Effector CD8-positive, alpha-beta T cell (primary cell): Measurements from ENCODE around the gene XXYLT1.

Experiments
- DNase-seq: peaks from one replicate; lab custom pipeline; 2025; lab: John Stamatoyannopoulos, UW

The XXYLT1 gene

DNA sequence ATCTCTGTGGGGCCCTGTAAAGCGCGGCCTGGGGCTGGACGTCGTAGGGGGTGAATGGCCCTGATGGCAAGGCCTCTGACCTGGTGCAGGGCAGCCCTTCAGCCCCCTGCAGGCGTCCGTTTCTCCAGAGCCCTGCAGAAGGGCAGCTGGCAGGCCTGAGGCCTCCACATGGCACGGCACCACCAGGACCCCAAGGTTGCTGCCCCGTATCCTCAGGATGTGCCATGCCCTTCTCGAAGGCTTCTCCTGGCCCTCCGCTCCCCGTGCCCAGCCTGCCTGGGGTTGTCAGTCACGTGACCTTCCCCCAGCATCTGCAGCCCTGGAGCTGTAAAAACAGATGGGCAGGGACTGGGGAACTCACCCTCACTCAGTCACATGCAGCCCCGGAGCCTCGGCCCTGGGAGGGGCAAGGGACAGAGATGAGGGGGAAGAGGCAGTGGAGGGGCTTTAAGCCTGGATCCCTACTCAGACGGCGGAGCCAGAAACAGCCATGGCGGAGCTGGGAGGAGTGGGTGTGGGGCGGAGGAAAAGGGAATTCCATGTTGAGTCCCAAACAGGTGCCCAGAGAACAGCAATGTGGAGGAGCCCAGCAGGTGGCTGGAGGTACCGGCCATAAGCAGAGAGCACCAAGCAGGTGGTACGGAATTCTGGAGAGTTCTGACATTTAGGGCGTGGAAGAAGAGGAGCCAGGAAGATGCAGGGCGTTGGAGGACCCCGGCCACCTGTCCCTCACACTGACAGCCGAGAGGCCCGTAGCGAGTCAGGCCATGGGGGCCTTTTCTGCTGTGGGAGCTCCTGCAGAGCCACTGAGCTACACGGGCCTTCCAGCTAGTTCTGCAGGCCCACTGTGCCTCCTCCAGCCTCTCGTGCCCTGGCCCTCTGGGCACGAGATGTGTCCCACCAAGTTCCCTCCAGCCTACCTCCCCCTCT, 193.1 kb downstream of the XXYLT1 start:
- no peak for DNase-seq

GRCh38 chr3:195076981-195077610, 193.9 kb downstream of the XXYLT1 start:
- DNase-seq: no peak

DNA sequence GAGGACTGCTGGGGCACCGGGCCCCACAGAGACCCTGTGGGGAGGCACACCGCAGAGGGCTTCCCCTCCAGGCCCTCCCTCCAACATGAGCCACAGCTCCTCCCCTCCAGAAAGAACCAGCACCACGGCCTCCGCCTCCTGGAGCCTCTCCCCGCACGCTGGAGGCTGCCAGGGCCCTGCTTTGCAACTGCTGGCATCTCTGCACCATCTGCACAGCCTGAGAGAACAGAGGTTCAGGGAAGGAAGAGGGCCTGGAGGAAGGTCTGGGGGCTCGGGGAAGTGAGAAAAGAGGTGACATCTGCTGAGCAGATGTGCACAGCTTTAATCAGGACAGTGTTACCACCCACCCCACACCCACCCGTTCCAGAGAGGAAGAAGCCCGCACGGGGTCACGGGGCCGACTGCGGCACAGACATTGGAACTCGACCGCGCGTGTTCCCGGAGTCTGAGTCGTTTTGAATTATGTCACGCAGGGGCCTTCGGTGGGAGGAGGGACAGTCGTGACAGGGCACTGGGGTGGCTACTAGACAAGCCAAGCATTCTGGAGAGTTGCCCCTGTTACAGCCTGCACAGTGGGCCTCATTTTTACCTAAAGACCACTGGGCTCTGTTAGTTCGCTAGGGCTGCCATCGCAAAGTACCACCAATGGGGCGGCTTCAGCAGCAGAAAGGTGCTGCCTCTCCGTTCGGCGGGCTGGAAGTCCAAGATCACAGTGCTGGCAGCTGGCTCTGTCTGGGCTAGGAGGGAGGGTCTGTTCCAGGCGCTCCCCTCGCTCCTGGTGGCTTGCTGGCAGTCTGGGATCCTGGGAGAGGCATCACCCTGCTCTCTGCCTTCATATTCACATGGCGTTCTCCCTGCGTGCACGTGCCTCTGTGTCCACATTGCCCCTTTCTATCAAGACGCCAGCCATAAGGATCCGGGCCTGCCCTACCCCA, 194.8 kb downstream of the XXYLT1 start:
- DNase-seq: no peak

GRCh38 chr3:195075199-195075940, 195.6 kb downstream of the XXYLT1 start:
- no peak for DNase-seq

DNA sequence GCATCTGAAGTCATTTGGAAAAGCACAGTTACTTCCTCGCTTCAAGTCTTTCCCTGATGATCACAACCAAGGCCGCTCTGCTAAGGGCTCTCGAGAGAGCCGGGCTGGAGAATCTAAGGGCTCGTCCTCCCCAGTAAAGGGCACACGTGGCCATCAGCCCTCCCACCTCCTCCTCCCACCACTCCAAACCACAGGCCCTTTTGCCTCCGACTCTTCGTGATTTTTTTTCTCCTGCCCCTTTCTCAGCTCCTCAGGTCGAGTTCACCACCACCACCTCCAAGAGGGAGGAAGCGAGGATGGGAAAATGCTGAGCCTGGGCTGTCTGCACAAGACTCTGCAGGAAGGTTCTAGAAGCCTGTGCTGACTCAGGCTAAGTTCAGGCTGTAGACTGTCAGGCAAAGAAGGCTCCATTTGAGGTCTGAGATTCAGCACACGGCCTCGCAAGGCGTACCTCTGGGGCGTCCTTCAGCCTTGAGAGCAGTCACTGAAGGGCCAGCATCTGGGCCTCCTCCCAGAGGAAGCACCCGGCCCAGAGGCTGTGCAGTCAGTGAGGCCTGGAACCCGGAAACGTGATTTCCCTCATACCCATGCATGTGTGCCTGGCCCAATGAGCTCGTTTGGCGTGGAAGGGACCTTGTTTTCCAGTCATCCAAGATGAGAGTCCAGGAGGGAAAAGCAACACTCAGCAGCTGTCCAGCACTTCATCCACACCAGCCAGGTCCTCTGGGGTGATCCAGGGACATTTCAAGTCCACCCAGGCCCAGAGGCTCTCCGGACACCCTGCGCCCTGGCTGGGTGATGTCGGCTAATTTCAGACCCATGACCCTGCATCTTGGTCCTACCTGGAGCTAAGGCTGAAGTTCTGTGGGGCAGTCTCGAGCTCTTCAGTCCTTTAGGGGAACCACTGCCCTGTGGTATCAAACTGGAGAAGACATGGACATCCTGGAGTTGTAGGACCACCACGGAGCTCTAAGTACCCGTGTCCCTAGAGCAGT, 196.8 kb downstream of the XXYLT1 start:
- DNase-seq: no peak

- no peak for DNase-seq
Measured at GRCh38 chr3:195072916-195073564, 197.9 kb downstream of the XXYLT1 start.

DNA sequence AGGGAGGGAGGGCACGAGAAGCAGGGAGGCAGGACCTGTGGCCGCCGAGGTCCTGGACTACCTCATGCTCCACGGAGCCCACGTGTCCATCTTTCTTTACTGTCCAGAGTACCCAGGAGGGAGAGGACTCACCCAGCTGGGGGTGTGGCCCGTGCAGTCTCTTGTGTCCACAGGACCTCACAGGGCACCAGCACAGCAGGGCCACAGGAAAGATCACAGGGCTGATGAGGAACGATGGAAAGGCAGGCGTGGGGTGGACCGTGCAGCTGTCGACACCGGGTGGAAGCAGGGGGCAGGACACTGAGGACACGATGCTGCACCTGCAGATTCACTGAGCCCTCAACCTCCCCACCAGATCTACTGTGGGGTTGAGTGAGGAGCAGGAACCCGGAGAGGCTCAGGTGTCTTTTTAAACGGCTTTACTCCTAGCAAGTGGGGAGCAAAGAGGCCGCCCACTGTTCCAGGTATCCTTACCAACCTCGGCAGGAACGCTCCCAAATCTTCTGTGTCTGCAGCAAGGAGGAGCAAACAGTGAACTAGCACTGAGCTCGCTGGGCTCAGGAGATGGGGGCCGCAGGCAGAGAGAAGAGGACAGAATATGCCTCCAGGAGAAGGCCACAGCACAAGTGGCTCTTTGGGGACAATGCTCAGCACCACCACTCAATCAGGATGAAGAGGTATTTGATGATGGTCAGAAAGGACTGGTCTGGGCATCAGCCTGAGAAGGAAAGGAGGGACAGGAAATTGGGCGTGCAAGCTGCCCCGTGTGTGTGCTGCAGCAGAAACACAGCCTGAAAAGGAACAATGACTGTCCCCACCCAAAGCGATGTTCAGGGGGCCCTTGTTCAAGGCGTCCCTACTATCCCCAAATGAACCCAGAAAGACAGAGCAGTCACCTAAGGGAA, 198.8 kb downstream of the XXYLT1 start:
- no peak for DNase-seq

DNA sequence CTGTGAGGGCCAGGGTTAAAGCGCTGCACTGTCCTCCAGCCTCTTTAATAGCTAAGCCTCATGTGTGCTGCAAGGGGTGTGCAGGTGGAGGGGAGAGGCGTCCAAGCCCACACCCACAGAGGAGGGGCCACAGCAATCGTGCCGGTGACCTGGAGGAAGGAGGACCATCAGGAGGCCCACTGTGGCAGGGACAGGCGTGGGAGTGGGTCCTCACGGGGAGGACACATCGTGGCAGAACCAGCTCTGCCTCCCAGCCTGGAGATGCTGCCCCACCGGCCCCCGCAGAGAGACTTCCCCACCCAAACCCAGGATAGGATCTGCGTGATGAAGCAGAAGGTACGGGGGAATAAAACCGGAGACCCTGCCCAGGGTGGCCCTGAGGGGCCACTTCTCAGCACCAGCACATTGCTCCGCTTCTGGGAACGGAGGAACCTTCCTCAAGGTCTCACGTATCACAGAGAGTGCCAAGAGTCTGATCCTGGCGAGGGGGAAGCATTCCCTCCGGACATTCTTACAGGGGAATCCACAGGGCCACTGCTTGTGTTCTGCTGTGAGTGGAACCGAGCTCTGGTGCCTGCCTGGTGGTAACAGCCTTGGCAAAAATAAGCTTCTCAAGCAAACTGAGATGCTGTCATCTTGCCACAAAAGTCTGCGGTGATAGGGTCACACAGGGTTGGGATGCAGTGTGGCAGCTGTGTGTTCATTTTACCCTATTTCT, 199.8 kb downstream of the XXYLT1 start:
- DNase-seq: no peak

DNA sequence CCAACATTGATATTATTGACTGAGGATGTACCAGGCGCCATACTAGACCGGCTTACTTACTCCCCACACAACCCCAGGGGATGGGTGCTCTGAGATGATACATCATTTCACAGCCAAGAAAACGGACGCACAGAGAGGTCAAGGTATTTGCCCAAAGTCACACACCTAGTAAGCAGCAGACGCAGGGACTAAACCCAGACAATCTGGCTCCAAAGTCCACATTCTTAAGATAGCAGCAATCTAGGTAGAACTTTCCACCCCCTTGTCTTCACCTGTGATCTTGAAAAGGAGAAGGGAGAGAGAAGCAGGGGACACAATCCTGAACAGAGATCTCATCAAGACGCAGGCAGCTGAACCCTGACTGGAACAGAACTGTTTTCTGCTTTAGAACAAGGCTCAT, 200.6 kb downstream of the XXYLT1 start:
- DNase-seq: no peak

DNA sequence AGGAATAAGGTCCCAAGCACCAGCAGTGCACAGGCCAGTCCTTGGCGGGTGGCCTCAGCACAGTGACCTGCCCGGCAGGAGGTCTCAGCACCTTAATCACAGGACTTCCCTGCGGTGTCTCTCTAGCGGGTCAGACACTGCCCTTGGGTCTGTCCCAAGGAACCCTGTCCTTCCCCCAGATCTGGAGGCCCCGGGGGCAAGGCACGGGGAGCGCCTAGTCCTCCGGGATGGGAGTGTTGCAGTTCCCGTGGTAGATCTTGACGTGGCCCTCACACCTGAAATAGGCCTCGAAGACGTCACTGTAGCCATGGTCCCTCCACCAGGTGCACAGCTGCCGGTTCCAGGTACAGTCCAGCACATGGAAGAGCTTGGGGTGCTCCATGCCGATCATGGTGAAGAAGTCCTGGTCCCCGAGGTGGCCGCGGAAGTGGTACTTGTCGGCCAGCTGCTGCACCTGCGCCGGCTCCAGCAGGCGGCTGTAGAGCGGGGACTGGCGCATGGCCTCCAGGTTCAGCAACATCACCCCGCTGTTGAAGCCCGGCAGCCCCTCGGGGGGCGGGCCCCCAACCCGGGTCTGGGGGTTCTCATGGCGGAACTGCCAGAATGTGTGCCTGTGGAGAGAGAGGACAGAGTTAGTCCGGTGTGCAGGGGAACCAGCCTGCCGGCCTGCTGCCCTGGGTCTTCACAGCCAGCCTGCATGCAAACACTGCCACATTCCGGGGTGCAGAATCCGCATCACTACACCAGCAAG, 201.3 kb downstream of the XXYLT1 start:
- no peak for DNase-seq

DNA sequence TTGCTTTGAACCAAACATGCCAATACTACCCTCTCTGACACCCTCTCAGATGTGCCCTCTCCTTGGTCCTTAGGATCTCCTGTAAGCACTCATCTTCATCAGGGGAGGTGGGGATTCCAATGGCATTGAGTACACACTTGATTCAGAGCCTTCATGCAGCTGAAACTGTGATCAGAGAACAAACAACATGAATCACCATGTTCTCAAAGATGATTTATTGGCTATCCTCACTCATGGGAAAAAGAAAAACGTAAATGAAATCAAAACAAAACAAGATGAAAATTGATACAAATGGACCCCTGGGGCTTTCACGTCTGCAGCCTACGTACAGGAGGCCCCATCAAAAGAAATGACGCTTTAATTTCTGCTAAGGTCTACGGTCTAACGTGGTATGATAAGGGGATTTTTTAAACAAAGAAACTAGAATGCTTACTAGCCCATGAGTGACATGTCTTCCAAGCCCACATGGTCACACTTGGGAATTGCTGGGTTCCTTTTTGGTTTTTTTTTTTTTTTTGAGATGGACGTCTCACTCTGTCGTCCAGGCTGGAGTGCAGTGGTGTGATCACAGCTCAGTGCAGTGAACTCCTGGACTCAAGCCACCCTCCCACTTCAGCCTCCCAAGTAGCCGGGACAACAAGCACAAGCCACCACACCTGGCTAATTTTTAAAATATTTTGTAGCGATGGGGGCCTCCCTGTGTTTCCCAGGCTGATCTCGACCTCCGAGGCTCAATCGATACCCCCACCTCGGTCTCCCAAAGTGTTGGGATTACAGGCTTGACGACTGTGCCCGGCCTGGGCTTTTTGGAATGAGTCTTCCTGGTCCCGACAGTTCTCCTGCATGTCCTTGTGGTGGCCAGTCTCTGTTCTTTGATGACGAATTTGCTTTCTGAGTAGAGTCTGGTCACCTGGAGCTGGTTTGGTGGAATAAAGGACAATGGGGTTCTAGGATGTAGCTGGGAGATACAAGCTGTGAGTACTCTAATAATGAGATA, 202.6 kb downstream of the XXYLT1 start:
- no peak for DNase-seq

- DNase-seq: no peak
Measured at GRCh38 chr3:195066441-195066841, 204.5 kb downstream of the XXYLT1 start.

DNA sequence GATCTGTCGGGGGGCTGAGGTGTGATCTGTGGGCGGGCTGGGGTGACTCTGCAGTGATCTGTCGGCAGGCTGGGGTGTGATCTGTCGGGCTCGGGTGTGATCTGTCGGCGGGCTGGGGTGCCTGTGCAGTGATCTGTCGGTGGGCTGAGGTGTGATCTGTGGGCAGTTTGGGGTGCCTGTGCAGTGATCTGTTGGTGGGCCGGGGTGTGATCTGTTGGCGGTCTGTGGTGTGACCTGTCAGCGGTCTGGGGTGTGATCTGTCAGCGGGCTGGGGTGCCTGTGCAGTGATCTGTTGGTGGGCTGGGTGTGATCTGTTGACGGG, 205.1 kb downstream of the XXYLT1 start:
- no peak for DNase-seq

DNA sequence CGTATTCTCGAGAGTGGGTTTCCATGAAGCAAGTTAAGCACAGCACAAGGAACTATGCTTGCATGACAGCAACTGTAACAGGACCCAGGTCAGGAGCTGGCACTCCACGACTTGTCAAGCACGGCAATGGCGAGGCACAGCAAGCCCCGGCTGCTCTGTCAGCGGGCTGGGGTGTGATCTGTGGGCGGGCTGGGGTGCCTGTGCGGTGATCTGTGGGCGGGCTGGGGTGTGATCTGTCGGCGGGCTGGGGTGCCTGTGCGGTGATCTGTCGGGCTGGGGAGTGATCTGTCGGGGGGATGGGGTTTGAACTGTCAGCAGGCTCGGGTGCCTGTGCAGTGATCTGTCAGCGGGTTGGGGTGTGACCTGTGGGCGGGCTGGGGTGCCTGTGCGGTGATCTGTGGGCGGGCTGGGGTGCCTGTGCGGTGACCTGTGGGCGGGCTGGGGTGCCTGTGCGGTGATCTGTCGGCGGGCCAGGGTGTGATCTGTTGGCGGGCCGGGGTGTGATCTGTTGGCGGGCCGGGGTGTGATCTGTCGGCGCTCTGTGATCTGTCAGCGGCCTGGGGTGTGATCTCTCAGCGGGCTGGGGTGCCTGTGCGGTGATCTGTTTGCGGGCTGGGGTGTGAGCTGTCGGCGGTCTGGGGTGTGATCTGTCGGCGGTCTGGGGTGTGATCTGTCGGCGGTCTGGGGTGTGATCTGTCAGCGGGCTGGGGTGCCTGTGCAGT, 205.7 kb downstream of the XXYLT1 start:
- no peak for DNase-seq

DNA sequence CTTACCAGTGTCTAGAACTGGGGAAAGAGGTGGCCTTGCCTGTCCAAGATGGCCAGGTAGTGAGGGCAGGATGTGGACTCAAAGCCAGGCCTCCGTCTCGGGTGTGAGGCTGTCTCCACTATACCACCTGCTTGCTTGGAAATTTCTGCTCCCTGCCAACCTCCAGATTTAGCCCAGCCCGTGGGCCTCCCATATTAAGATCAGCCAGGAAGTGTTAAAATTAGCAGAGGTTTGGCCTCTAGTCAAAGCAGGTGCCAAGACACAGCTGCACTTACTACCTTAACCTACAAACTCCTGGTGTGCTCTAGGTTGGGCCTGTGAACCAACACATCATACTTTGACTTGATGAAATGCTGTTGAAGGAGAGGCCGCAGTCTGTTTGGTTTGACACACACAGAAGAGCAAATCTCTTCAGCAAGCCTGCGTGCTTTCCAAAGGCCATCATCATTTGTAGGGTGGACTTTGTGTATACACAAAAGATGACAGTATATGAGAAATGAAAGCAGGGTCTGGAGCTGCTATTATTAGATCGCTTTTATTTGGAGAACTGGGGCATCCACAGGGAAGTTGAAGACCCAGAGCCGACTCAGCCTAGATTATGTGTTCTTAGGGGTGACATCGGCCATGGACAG, 206.5 kb downstream of the XXYLT1 start:
- DNase-seq: no peak
